ENCODE data around the gene KANSL1. TPM values are rescaled to one million over a fixed set of nuclear protein-coding genes. Genes with fewer than 3 reads are reported as not detected.

The KANSL1 gene
- polyA plus RNA-seq, 1 of the 3 experiments (the other 2 are of a cell fraction), result 10.0 TPM

GRCh38 chr17:45993962-45994627 is 199.1 kb downstream of the KANSL1 start:
- H3K9me2 ChIP-seq, result no peaks in the 10 kb centered on the region
- DNase-seq, result no peak
- H3K4me1 ChIP-seq (ENCODE audit: control insufficient read depth in 1 of 2, insufficient read depth in 2 of 2, low read depth in 1 of 2, low read length in 1 of 2), result peaks cover 0 to 5% of the 10 kb centered on the region in 2 experiments; a peak in 1 of 4 replicates
- TF ChIP-seq SIN3A (IDR thresholded peaks at IDR 0.05; ENCODE audit: borderline replicate concordance, low read depth, low read length), result no peak
- TF ChIP-seq TAF1 (IDR thresholded peaks at IDR 0.05; ENCODE audit: borderline replicate concordance, low read depth, low read length), result no peak
- no peaks in the 10 kb centered on the region for H4K20me1 ChIP-seq (ENCODE audit: insufficient read depth)
- H3K4me2 ChIP-seq, result no peak overlapping the region
- H3K27ac ChIP-seq (ENCODE audit: low read depth in 2 of 2, low read length in 1 of 2), result no peak overlapping the region
- H3F3A ChIP-seq (replicated peaks; ENCODE audit: insufficient read depth), result no peaks in the 10 kb centered on the region
- ChIA-PET CTCF (interaction anchor here (0.7 to 5.0 kb wide), 2 partner anchors 7 to 9 kb away, joined by 3 to 37 read pairs; no protein-coding TSS in a partner anchor), POLR2A (no interaction called here)
- 85% methylated on average over 16 of the region's 16 CpGs for WGBS (ENCODE audit: low lambda C conversion rate)
- no peaks in the 10 kb centered on the region for H3K36me3 ChIP-seq (replicated peaks in 1 of 2; ENCODE audit: control insufficient read depth in 1 of 2, insufficient read depth in 2 of 2, low read length in 1 of 2)
- no peaks in the 10 kb centered on the region for H3K79me2 ChIP-seq (ENCODE audit: insufficient read depth)
- H2AFZ ChIP-seq (ENCODE audit: low read depth), result no peak overlapping the region
- no peaks in the 10 kb centered on the region for H3K9me3 ChIP-seq
- no peaks in the 10 kb centered on the region for H3K27me3 ChIP-seq (ENCODE audit: insufficient read depth)
- no peak overlapping the region for H3K4me3 ChIP-seq (ENCODE audit: low read depth in 2 of 2, low read length in 1 of 2)
- no peak overlapping the region for H3K9ac ChIP-seq

GRCh38 chr17:45992904-45993303 is 200.3 kb downstream of the KANSL1 start:
- TF ChIP-seq, protein P1, sequence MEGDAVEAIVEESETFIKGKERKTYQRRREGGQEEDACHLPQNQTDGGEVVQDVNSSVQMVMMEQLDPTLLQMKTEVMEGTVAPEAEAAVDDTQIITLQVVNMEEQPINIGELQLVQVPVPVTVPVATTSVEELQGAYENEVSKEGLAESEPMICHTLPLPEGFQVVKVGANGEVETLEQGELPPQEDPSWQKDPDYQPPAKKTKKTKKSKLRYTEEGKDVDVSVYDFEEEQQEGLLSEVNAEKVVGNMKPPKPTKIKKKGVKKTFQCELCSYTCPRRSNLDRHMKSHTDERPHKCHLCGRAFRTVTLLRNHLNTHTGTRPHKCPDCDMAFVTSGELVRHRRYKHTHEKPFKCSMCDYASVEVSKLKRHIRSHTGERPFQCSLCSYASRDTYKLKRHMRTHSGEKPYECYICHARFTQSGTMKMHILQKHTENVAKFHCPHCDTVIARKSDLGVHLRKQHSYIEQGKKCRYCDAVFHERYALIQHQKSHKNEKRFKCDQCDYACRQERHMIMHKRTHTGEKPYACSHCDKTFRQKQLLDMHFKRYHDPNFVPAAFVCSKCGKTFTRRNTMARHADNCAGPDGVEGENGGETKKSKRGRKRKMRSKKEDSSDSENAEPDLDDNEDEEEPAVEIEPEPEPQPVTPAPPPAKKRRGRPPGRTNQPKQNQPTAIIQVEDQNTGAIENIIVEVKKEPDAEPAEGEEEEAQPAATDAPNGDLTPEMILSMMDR (IDR thresholded peaks at IDR 0.05), result no peak
- no peak for TF ChIP-seq GATA2 (CRISPR knock-in tag; IDR thresholded peaks at IDR 0.05)
- Histone ChIP-seq H3K27me3 (ENCODE audit: insufficient read depth) (no peaks in the 10 kb centered on the region), H3K9me3 (no peaks in the 10 kb centered on the region), H3K4me3 (ENCODE audit: low read depth in 2 of 2, low read length in 1 of 2) (no peak overlapping the region), H3K79me2 (ENCODE audit: insufficient read depth) (no peaks in the 10 kb centered on the region), H3K36me3 (replicated peaks in 1 of 2; ENCODE audit: control insufficient read depth in 1 of 2, insufficient read depth in 2 of 2, low read length in 1 of 2) (no peaks in the 10 kb centered on the region), H3K4me2 (no peak overlapping the region), H3K4me1 (ENCODE audit: control insufficient read depth in 1 of 2, insufficient read depth in 2 of 2, low read depth in 1 of 2, low read length in 1 of 2) (peaks cover 0 to 5% of the 10 kb centered on the region in 2 experiments; a peak in 1 of 4 replicates), H4K20me1 (ENCODE audit: insufficient read depth) (no peaks in the 10 kb centered on the region), H3K9me2 (no peaks in the 10 kb centered on the region), H2AFZ (ENCODE audit: low read depth) (no peak overlapping the region), H3K9ac (no peak overlapping the region), H3F3A (replicated peaks; ENCODE audit: insufficient read depth) (no peaks in the 10 kb centered on the region), H3K27ac (ENCODE audit: low read depth in 2 of 2, low read length in 1 of 2) (no peak overlapping the region)
- CTCF ChIA-PET, result interaction anchor here (0.9 to 5.0 kb wide), 2 partner anchors 9 to 220 kb away, joined by 3 to 37 read pairs; no protein-coding TSS in a partner anchor
- POLR2A ChIA-PET, result no interaction called here
- DNase-seq, result no peak
- 85% methylated on average over 10 of the region's 10 CpGs for WGBS (ENCODE audit: low lambda C conversion rate)

DNA sequence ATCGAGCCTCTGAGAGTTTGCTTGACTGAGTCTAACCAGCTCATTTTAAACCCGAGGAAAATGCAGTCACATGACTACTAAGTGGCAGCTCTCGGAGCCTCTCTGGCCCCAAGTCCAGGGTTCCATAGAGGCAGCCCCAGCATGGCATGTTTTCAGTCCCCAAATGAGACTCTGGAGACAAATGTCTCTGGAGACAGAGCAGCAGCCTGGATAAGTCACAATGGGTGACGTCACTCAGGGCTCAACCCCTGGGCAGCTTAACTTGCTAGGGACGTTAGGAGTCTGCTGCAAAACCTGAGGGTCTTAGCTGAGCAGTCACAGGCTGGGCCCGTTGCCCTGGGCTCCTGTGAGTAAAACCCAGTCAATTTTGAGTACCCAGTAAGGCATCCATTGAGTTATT is 201.1 kb downstream of the KANSL1 start:
- ChIA-PET POLR2A (no interaction called here), CTCF (interaction anchor here (0.8 to 5.0 kb wide), 4 partner anchors 9 to 221 kb away, joined by 3 to 37 read pairs (median 3); no protein-coding TSS in a partner anchor)
- Histone ChIP-seq H4K20me1 (ENCODE audit: insufficient read depth) (no peaks in the 10 kb centered on the region), H3K9ac (no peak overlapping the region), H3K9me3 (no peaks in the 10 kb centered on the region), H3K27ac (ENCODE audit: low read depth in 2 of 2, low read length in 1 of 2) (no peak overlapping the region), H3K79me2 (ENCODE audit: insufficient read depth) (no peaks in the 10 kb centered on the region), H2AFZ (ENCODE audit: low read depth) (no peak overlapping the region), H3K4me1 (ENCODE audit: control insufficient read depth in 1 of 2, insufficient read depth in 2 of 2, low read depth in 1 of 2, low read length in 1 of 2) (peaks cover 0 to 5% of the 10 kb centered on the region in 2 experiments; a peak in 1 of 4 replicates), H3K27me3 (ENCODE audit: insufficient read depth) (no peaks in the 10 kb centered on the region), H3F3A (replicated peaks; ENCODE audit: insufficient read depth) (no peaks in the 10 kb centered on the region), H3K4me3 (ENCODE audit: low read depth in 2 of 2, low read length in 1 of 2) (no peak overlapping the region), H3K9me2 (no peaks in the 10 kb centered on the region), H3K4me2 (no peak overlapping the region), H3K36me3 (replicated peaks in 1 of 2; ENCODE audit: control insufficient read depth in 1 of 2, insufficient read depth in 2 of 2, low read length in 1 of 2) (no peaks in the 10 kb centered on the region)
- no peak for DNase-seq
- no peak for TF ChIP-seq IRF3 (IDR thresholded peaks at IDR 0.05; ENCODE audit: low read depth, low read length)
- no peak for TF ChIP-seq MEF2A (IDR thresholded peaks at IDR 0.05; ENCODE audit: borderline replicate concordance, low read depth)
- TF ChIP-seq FOSL2 (IDR thresholded peaks at IDR 0.05; ENCODE audit: borderline replicate concordance, low read depth), result no peak
- TF ChIP-seq EP300 (IDR thresholded peaks at IDR 0.05; ENCODE audit: borderline replicate concordance in 1 of 2, low read depth in 1 of 2, low read length in 1 of 2), result no peak
- no peak for TF ChIP-seq NFIC (IDR thresholded peaks at IDR 0.05; ENCODE audit: borderline replicate concordance)
- no peak for TF ChIP-seq GABPA (IDR thresholded peaks at IDR 0.05; ENCODE audit: low read depth)
- WGBS (ENCODE audit: low lambda C conversion rate), result 65% methylated on average over 6 of the region's 6 CpGs
